H1 (cell line): ENCODE measurements around the gene DARS2. TPM values are rescaled to one million over a fixed set of nuclear protein-coding genes. Genes with fewer than 3 reads are reported as not detected.

Experiments used
- CBX5 ChIP-seq: fragments of 300-800, 300-1000 bp; sonication (generic); IDR thresholded peaks from 2 replicates; pipeline ENCODE4 v1.7.1; 2016; ENCODE audit warnings: antibody characterized with exemption, low read length, low read depth
- EGR1 ChIP-seq: IDR thresholded peaks from 2 replicates; pipeline ENCODE4 v1.6.1; 2011; ENCODE audit warnings: low read depth, low read length, borderline replicate concordance
- KDM1A ChIP-seq: fragments of 200-600, 300-600 bp; sonication (generic); IDR thresholded peaks from 2 replicates; pipeline ENCODE4 v1.7.1; 2016; ENCODE audit warnings: mild to moderate bottlenecking, low read length, borderline replicate concordance
- KDM5A ChIP-seq: fragments of 200-600 bp; IDR thresholded peaks from 2 replicates; pipeline ENCODE4 v1.7.1; 2012; ENCODE audit warnings: mild to moderate bottlenecking, low read length, inconsistent platforms, mixed read lengths
- MAFK ChIP-seq: IDR thresholded peaks from 2 replicates; pipeline ENCODE4 v1.6.1; 2012; ENCODE audit warnings: low read depth, mild to moderate bottlenecking, improper control_type of control experiment, low read length
- POU5F1 ChIP-seq: IDR thresholded peaks from 2 replicates; pipeline ENCODE4 v1.6.1; 2011; ENCODE audit warnings: low read depth, mild to moderate bottlenecking, low read length, moderate library complexity
- RXRA ChIP-seq: IDR thresholded peaks from 2 replicates; pipeline ENCODE4 v1.6.1; 2011; ENCODE audit warnings: low read depth, mild to moderate bottlenecking, low read length, moderate library complexity; ENCODE audit not compliant: insufficient read depth
- SAP30 ChIP-seq: fragments of 300-600 bp; sonication (generic); IDR thresholded peaks from 2 replicates; pipeline ENCODE4 v1.7.1; 2012; ENCODE audit warnings: low read length, moderate library complexity, mild to moderate bottlenecking, inconsistent platforms; ENCODE audit not compliant: insufficient read depth, insufficient replicate concordance
- polyA plus RNA-seq, 7 experiments: library from polyadenylated mRNA; depleted of rRNA in 3 of 7; stranded (reverse) in 5 of 7; unstranded in 2 of 7; fragments of >200 nt in 5 of 7; fragments of 200-250 nt in 2 of 7; gene quantifications; 1 replicate in 5 of 7; 2 replicates in 1 of 7; 4 replicates in 1 of 7; pipeline versions ENCODE4 v1.2.1 to v1.2.3, GENCODE V29; 2011 to 2013; ENCODE audit warnings: missing spikeins in 2 of 7, mixed read lengths in 2 of 7
- total RNA-seq: library from RNA; stranded (reverse); fragmentation: NEBNext Ultra II Directional; extraction: Animal tissue kit (Norgen Biotek cat#: 25700); gene quantifications from 2 replicates; pipeline ENCODE4 v1.2.1, GENCODE V29; 2021

The DARS2 gene
- total and polyA plus RNA-seq, 2 of the 8 experiments (the other 6 are each of a cell fraction or from before 2014, with no cell fraction given) = 21.0 to 35.2 TPM

GRCh38 chr1:173888749-173889148 is 64.3 kb downstream of the DARS2 start (continued):
- TF ChIP-seq EGR1 (no peak), RXRA (no peak), MAFK (no peak), CBX5 (no peak), SAP30 (no peak), POU5F1 (no peak), KDM1A (no peak), KDM5A (no peak)
